ENCODE data around the gene L3MBTL3.

DNA sequence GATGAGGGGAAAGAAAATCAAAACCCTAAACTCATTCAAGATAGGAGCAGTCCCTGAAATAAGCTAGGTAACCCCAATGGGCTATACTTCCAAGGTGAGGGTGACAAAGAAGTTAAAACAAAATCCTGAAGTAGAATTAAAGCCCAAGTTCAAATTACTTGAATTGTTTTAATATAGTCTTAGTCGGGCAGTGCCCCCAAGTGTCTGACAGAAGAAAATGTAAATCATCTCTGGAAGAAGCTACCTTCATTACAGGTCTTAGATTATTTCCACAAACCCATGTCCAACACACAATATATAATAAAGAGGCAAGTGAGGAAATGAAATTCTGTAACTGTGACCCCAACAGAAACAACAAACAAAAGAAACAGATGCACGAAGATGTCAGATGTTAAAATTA, 36.8 kb upstream of the L3MBTL3 start:
- TF ChIP-seq CTCF (IDR thresholded peaks at IDR 0.05 in 2 of 3, conservative IDR thresholded peaks at IDR 0.05 in 1 of 3; ENCODE audit: control insufficient read depth in 2 of 3, extremely low read depth in 1 of 3, insufficient read depth in 1 of 3, low read depth in 3 of 3, low read length in 3 of 3), result peak in 1 of 3 experiments; percentile 33; a peak in 1 of 6 replicates
- no peak for TF ChIP-seq TCF12 (IDR thresholded peaks at IDR 0.05; ENCODE audit: low read depth, low read length)
- TF ChIP-seq ASH2L (IDR thresholded peaks at IDR 0.05; ENCODE audit: borderline replicate concordance, low read depth), result no peak
- TF ChIP-seq CREM (IDR thresholded peaks at IDR 0.05; ENCODE audit: low read depth), result no peak
- TF ChIP-seq, protein P1, sequence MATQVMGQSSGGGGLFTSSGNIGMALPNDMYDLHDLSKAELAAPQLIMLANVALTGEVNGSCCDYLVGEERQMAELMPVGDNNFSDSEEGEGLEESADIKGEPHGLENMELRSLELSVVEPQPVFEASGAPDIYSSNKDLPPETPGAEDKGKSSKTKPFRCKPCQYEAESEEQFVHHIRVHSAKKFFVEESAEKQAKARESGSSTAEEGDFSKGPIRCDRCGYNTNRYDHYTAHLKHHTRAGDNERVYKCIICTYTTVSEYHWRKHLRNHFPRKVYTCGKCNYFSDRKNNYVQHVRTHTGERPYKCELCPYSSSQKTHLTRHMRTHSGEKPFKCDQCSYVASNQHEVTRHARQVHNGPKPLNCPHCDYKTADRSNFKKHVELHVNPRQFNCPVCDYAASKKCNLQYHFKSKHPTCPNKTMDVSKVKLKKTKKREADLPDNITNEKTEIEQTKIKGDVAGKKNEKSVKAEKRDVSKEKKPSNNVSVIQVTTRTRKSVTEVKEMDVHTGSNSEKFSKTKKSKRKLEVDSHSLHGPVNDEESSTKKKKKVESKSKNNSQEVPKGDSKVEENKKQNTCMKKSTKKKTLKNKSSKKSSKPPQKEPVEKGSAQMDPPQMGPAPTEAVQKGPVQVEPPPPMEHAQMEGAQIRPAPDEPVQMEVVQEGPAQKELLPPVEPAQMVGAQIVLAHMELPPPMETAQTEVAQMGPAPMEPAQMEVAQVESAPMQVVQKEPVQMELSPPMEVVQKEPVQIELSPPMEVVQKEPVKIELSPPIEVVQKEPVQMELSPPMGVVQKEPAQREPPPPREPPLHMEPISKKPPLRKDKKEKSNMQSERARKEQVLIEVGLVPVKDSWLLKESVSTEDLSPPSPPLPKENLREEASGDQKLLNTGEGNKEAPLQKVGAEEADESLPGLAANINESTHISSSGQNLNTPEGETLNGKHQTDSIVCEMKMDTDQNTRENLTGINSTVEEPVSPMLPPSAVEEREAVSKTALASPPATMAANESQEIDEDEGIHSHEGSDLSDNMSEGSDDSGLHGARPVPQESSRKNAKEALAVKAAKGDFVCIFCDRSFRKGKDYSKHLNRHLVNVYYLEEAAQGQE (IDR thresholded peaks at IDR 0.05; ENCODE audit: low read depth, low read length), result no peak
